ENCODE measurements around the gene FBRSL1. TPM values are rescaled to one million over a fixed set of nuclear protein-coding genes. Genes with fewer than 3 reads are reported as not detected.

The FBRSL1 gene
- total RNA-seq, 1 experiment from 2014 or later = 96.1 TPM

DNA sequence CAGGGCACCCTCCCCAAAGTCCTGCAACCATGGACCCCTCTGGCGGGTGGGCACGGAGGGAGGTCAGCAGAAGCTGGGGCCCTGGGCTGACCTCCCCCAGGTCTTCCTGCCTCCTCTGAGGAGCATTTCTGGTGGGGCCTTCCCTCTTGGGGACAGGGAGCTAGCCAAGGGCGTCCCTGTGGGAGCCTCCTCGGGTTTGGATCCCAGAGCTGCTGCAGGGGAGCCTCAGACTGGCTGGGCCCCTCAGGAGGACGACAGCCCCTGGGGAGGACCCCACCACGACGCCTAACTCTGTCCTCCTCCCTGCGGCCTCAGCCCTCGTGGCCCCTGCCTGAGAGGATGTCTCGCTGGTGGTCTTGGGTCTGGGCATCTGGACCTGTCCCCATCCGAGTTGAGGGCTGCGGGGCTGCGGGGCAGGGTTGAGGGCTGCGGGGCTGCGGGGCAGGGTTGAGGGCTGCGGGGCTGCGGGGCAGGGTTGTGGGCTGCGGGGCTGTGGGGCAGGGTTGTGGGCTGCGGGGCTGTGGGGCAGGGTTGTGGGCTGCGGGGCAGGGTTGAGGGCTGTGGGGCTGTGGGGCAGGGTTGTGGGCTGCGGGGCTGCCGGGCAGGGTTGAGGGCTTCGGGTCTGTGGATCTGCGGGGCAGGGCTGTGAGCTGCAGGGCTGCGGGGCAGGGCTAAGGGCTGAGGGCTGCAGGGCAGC lies 37.4 kb downstream of the FBRSL1 start:
- no peak overlapping the region for H3K4me3 Mint-ChIP-seq (ENCODE audit: unreplicated experiment)
- Histone ChIP-seq H3K4me1 (peaks cover 12% of the 10 kb centered on the region), H3K4me3 (ENCODE audit: low read depth, low read length) (no peak overlapping the region), H3K36me3 (ENCODE audit: control insufficient read depth, insufficient read depth, low read length) (no peaks in the 10 kb centered on the region), H3K9me3 (no peaks in the 10 kb centered on the region), H3K27me3 (replicated peaks; ENCODE audit: control insufficient read depth, insufficient read depth, low read length) (no peaks in the 10 kb centered on the region)
- no peak for DNase-seq
- intact Hi-C loops (cut with micrococcal nuclease; ENCODE audit: unreplicated experiment) = no loop called here
- H3K27ac Mint-ChIP-seq (ENCODE audit: unreplicated experiment) = no peak overlapping the region
- H3K27me3 Mint-ChIP-seq (ENCODE audit: insufficient read depth, unreplicated experiment) = no peaks in the 10 kb centered on the region
- POLR2A ChIA-PET = no interaction called here
- peaks cover 12% of the 10 kb centered on the region for H3K36me3 Mint-ChIP-seq (ENCODE audit: insufficient read depth, unreplicated experiment)
- H3K9me3 Mint-ChIP-seq (ENCODE audit: unreplicated experiment) = no peaks in the 10 kb centered on the region
- BruUV-seq (replicated peaks) = no TSS peak
- CTCF ChIA-PET = no interaction called here
- TF ChIP-seq CTCF (IDR thresholded peaks at IDR 0.05; ENCODE audit: insufficient read depth in 1 of 2, low read depth in 1 of 2, low read length in 1 of 2, severe bottlenecking in 1 of 2, unreplicated experiment in 1 of 2) = no peak
- peaks cover 4% of the 10 kb centered on the region for H3K4me1 Mint-ChIP-seq (ENCODE audit: low read depth, unreplicated experiment)

- peaks cover 12% of the 10 kb centered on the region for H3K36me3 Mint-ChIP-seq (ENCODE audit: insufficient read depth, unreplicated experiment)
- CTCF ChIA-PET = no interaction called here
- no peak for TF ChIP-seq CTCF (IDR thresholded peaks at IDR 0.05; ENCODE audit: insufficient read depth in 1 of 2, low read depth in 1 of 2, low read length in 1 of 2, severe bottlenecking in 1 of 2, unreplicated experiment in 1 of 2)
- peaks cover 4% of the 10 kb centered on the region for H3K4me1 Mint-ChIP-seq (ENCODE audit: low read depth, unreplicated experiment)
- Histone ChIP-seq H3K4me3 (ENCODE audit: low read depth, low read length) (no peak overlapping the region), H3K27me3 (replicated peaks; ENCODE audit: control insufficient read depth, insufficient read depth, low read length) (no peaks in the 10 kb centered on the region), H3K36me3 (ENCODE audit: control insufficient read depth, insufficient read depth, low read length) (no peaks in the 10 kb centered on the region), H3K4me1 (peaks cover 12% of the 10 kb centered on the region), H3K9me3 (no peaks in the 10 kb centered on the region)
- no TSS peak for BruUV-seq (replicated peaks)
- intact Hi-C loops (cut with micrococcal nuclease; ENCODE audit: unreplicated experiment) = no loop called here
- H3K9me3 Mint-ChIP-seq (ENCODE audit: unreplicated experiment) = no peaks in the 10 kb centered on the region
- no peak overlapping the region for H3K4me3 Mint-ChIP-seq (ENCODE audit: unreplicated experiment)
- POLR2A ChIA-PET = no interaction called here
- H3K27me3 Mint-ChIP-seq (ENCODE audit: insufficient read depth, unreplicated experiment) = no peaks in the 10 kb centered on the region
- no peak overlapping the region for H3K27ac Mint-ChIP-seq (ENCODE audit: unreplicated experiment)
- DNase-seq = no peak
Observed at GRCh38 chr12:132527883-132528264, 37.9 kb downstream of the FBRSL1 start.

GRCh38 chr12:132528564-132529106 lies 38.7 kb downstream of the FBRSL1 start:
- no peaks in the 10 kb centered on the region for H3K27me3 Mint-ChIP-seq (ENCODE audit: insufficient read depth, unreplicated experiment)
- no peak for TF ChIP-seq CTCF (IDR thresholded peaks at IDR 0.05; ENCODE audit: insufficient read depth in 1 of 2, low read depth in 1 of 2, low read length in 1 of 2, severe bottlenecking in 1 of 2, unreplicated experiment in 1 of 2)
- peaks cover 3% of the 10 kb centered on the region for H3K4me1 Mint-ChIP-seq (ENCODE audit: low read depth, unreplicated experiment)
- DNase-seq = no peak
- Histone ChIP-seq H3K4me3 (ENCODE audit: low read depth, low read length) (no peak overlapping the region), H3K9me3 (no peaks in the 10 kb centered on the region), H3K4me1 (peaks cover 10% of the 10 kb centered on the region), H3K27me3 (replicated peaks; ENCODE audit: control insufficient read depth, insufficient read depth, low read length) (no peaks in the 10 kb centered on the region), H3K36me3 (ENCODE audit: control insufficient read depth, insufficient read depth, low read length) (no peaks in the 10 kb centered on the region)
- ChIA-PET CTCF (interaction anchor here (0.7 kb wide), 1 partner anchor 114 kb away, joined by 3 read pairs; no protein-coding TSS in a partner anchor), POLR2A (no interaction called here)
- no peak overlapping the region for H3K27ac Mint-ChIP-seq (ENCODE audit: unreplicated experiment)
- peaks cover 15% of the 10 kb centered on the region for H3K36me3 Mint-ChIP-seq (ENCODE audit: insufficient read depth, unreplicated experiment)
- no peak overlapping the region for H3K4me3 Mint-ChIP-seq (ENCODE audit: unreplicated experiment)
- no peaks in the 10 kb centered on the region for H3K9me3 Mint-ChIP-seq (ENCODE audit: unreplicated experiment)
- BruUV-seq (replicated peaks) = no TSS peak
- intact Hi-C loops (cut with micrococcal nuclease; ENCODE audit: unreplicated experiment) = no loop called here

Measured in Caco-2 (cell line).